ENCODE measurements around the gene PROSER3.
"Not testable (repeated sequence)": the region's sequence is repeated elsewhere in the genome, so short reads cannot be mapped to it uniquely, and the experiment has no call there.

PROSER3 gene

DNA sequence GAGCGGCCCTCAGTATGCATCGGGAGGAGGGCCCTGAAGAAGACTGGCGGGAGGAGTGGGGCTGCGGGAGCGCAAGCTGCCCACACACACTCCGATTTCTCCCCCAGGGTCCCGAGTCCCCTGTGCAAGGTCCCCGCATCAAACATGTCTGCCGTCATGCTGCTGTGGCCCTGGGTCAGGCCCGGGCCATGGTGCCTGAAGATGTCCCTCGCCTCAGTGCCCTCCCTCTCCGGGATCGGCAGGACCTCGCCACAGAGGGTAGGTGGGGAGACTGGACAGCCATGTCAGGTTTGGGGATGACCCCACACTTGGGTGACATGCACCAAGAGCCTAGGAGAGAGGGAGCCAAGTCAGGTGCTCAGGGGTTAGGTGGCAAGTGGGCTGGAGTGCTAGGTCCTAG, 35.5 kb upstream of the PROSER3 start:
- no peak for DNase-seq (ENCODE audit: low read depth in 2 of 2)

- DNase-seq (ENCODE audit: low read depth in 2 of 2), result no peak
Observed at GRCh38 chr19:35722897-35723296, 35.1 kb upstream of the PROSER3 start.

- DNase-seq (ENCODE audit: low read depth in 2 of 2), result no peak
Observed at GRCh38 chr19:35723671-35724070, 34.3 kb upstream of the PROSER3 start.

GRCh38 chr19:35724132-35724531, 33.8 kb upstream of the PROSER3 start:
- DNase-seq (ENCODE audit: low read depth in 2 of 2), result not testable (repeated sequence)

- DNase-seq (ENCODE audit: low read depth in 2 of 2), result no peak
Observed at GRCh38 chr19:35724560-35724959, 33.4 kb upstream of the PROSER3 start.

- DNase-seq (ENCODE audit: low read depth in 2 of 2), result no peak
Observed at GRCh38 chr19:35725216-35725861, 32.6 kb upstream of the PROSER3 start.

- DNase-seq (ENCODE audit: low read depth in 2 of 2), result no peak
Observed at GRCh38 chr19:35727053-35727955, 30.7 kb upstream of the PROSER3 start.

DNA sequence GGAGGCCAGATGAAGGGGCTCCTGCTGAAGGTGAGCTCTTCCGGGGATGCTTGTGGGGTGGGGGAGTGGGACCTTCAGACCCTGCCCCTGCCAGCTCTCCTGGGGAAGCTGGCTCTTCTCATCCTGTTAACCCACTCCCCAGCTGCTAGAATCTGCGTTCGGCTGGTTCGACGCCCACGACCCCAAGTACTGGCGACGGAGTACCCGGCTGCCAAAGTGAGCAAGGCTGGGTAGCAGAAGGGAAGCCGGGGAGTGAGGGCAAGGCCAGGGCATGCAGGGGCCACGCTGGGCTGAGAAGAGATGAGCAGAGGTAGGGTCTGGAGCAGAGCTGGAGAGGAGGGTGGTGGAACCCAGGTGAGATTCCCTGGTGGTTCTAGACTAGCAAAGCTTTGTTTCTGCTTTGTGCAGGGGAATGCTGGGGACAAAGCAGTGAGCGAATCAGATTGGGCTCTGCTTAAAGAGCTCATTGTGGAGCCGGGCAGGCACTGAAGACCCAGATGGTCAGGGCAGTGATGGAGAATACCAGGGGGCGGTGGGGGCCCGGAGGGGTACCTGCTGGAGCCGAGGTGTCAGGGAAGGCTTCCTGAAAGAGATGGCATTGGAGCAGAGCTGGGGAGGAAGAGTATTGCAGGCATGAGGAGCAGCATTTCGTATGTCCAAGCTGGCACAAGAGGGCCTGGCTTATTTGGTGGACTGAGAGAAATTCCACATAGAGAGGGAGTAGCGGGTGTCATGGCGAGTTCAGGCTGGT, 29.8 kb upstream of the PROSER3 start:
- no peak for DNase-seq (ENCODE audit: low read depth in 2 of 2)

DNA sequence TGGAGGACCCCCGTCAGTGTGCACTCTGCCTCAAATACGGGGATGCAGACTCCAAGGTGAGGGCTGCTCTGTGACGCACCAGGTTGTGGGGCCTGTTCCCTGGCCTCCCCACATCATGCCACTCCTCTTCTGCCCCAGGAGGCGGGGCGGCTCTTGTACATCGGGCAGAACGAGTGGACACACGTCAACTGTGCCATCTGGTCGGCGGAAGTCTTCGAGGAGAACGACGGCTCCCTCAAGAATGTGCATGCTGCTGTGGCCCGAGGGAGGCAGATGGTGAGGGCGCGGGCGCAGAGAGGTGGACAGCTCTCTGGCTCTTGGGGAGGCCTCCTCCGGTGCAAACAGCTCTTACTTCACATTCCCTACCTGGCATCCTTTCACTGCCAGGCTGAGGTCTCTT, 29.0 kb upstream of the PROSER3 start:
- DNase-seq (ENCODE audit: low read depth in 2 of 2), result no peak

DNA sequence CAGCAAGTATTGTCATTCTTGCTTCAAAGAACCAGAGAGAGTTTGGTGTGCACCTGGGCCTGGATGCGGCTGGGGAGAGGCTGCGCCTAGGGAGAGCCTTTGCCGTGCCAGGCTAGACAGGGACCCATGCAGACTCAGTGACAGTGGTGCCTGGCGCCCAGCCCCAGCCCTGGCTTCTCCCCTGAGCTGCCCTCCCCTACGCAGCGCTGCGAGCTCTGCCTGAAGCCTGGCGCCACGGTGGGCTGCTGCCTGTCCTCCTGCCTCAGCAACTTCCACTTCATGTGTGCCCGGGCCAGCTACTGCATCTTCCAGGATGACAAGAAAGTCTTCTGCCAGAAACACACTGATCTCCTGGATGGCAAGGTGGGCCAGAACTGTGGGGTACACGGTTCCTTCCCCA, 28.2 kb upstream of the PROSER3 start:
- no peak for DNase-seq (ENCODE audit: low read depth in 2 of 2)

DNA sequence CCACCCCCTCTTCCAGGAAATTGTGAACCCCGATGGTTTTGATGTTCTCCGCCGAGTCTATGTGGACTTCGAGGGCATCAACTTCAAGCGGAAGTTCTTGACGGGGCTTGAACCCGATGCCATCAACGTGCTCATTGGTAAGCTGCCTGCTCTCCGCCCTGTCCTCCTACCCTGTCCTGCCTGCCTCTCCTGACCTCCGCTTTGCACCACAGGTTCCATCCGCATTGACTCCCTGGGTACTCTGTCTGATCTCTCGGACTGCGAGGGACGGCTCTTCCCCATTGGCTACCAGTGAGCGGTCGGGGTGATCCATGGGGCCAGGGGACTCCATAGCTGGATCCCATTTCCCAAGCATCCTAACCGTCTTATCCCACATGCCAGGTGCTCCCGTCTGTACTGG, 27.6 kb upstream of the PROSER3 start:
- no peak for DNase-seq (ENCODE audit: low read depth in 2 of 2)

DNA sequence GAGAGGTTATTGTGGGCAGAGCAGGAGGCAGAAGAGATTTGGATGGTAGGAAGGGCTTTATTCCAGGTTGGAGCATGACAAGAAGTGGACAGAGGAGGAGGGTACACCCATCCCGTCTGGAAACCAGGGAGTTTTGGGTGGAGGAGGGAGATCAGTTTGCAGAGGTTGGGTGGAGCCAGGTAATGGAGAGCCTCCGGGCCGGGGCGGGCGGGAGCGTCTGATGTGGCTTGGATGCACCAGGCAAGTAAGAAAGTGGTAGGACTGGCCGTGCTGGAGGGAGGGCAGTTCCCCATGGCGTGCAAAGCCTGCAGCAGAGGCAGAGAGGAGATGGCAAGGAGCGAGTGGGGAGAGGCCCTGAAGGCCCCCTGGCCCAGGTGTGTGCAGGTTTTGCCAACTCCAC, 26.6 kb upstream of the PROSER3 start:
- no peak for DNase-seq (ENCODE audit: low read depth in 2 of 2)

- DNase-seq (ENCODE audit: low read depth in 2 of 2), result no peak
Observed at GRCh38 chr19:35731779-35732405, 26.1 kb upstream of the PROSER3 start.

DNA sequence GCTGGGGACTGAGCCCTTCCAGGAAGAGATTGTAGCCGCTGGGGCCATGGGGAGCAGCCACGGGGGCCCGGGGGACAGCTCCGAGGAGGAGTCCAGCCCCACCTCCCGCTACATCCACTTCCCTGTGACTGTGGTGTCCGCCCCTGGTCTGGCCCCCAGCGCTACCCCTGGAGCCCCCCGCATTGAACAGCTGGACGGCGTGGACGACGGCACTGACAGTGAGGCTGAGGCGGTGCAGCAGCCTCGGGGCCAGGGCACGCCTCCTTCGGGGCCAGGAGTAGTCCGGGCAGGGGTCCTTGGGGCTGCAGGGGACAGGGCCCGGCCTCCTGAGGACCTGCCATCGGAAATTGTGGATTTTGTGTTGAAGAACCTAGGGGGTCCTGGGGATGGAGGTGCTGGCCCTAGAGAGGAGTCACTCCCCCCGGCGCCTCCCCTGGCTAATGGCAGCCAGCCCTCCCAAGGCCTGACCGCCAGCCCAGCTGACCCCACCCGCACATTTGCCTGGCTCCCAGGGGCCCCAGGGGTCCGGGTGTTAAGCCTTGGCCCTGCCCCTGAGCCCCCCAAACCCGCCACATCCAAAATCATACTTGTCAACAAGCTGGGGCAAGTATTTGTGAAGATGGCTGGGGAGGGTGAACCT, 25.3 kb upstream of the PROSER3 start:
- no peak for DNase-seq (ENCODE audit: low read depth in 2 of 2)

GRCh38 chr19:35733180-35734125, 24.5 kb upstream of the PROSER3 start:
- DNase-seq (ENCODE audit: low read depth in 2 of 2), result no peak

DNA sequence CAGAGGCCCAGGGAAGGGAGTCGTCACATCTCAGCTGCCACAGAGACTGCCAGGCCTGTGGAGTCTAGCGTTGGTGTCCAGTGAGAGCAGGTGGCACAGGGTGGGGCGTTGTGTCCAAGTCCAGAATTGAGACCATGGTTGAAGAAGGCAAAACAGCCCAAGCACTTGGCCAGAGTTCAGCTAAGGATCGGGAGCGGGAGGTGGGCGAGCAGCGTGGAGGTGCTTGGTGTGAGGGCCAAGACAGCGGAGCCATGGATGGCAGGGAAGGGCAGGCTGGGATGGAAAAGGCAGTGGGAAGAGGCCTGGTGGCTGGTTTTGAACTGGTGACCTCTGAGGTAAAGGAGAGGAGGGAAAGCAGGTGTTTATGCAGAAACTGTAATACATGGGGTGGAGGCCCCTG, 23.7 kb upstream of the PROSER3 start:
- DNase-seq (ENCODE audit: low read depth in 2 of 2), result no peak

- DNase-seq (ENCODE audit: low read depth in 2 of 2), result no peak
Observed at GRCh38 chr19:35734889-35735288, 23.1 kb upstream of the PROSER3 start.

DNA sequence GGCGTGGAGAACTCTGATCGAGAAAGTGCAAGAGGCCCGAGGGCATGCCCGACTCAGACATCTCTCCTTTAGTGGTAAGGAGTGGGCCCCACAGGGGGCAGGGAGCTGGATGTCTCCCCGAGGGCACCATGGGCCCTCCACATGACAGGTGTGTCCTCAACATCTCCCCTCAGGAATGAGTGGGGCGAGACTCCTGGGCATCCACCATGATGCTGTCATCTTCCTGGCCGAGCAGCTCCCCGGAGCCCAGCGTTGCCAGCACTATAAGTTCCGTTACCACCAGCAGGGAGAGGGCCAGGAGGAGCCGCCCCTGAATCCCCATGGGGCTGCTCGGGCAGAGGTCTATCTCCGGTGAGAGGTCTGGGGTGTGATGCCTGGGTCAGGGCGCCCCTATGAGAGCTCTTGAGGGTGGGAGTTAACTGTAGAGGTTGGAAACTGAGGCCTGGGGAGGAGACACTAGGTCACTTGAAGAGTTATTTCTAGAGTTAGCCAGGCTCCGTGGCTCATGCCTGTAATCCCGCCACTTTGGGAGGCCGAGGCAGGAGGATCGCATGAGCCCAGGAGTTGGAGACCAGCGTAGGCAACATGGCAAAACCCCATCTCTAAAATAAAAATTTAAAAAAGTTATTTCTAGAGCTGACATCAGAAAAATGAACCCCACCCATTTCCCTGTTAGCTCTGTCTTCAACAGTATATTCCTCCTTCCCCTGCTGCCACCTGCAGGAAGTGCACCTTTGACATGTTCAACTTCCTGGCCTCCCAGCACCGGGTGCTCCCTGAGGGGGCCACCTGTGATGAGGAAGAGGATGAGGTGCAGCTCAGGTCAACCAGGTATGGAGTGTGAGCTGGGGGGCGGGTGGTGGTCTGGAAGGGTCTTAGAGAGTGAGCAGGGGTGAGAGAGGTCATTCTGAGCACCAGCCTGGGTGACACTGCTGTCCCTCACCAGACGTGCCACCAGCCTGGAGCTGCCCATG, 20.8 kb upstream of the PROSER3 start:
- no peak for DNase-seq (ENCODE audit: low read depth in 2 of 2)

Measured in stimulated activated CD8-positive, alpha-beta memory T cell treated with anti-CD3 and anti-CD28 coated beads, Interleukin-15, amount 100 ng/mL, for 48 hours (primary cell).